ENCODE data around the gene UBE2C. TPM values are rescaled to one million over a fixed set of nuclear protein-coding genes. Genes with fewer than 3 reads are reported as not detected.

UBE2C gene
- total RNA-seq, 1 donor from 2014 or later, result 10.4 TPM

GRCh38 chr20:45776931-45777330 is 35.5 kb upstream of the UBE2C start:
- H3K27ac ChIP-seq (ENCODE audit: low read depth, low read length), result no peak overlapping the region

GRCh38 chr20:45779011-45779915 is 33.2 kb upstream of the UBE2C start:
- no peaks in the 10 kb centered on the region for H3K36me3 ChIP-seq (ENCODE audit: control insufficient read depth in 3 of 3, insufficient read depth in 3 of 3, low read length in 3 of 3)
- H3K27ac ChIP-seq (ENCODE audit: low read depth, low read length), result peak overlapping the region; percentile 28
- H3K9me3 ChIP-seq (ENCODE audit: control insufficient read depth in 3 of 3, low read length in 3 of 3), result no peaks in the 10 kb centered on the region
- no peak overlapping the region for H3K4me3 ChIP-seq (ENCODE audit: low read length in 3 of 3)
- H3K4me1 ChIP-seq (ENCODE audit: control insufficient read depth in 3 of 3, insufficient read depth in 3 of 3, low read length in 3 of 3), result peaks cover 8 to 14% (median 9%) of the 10 kb centered on the region in 3 donors
- no peak overlapping the region for H3K9ac ChIP-seq (ENCODE audit: low read depth in 1 of 3, low read length in 3 of 3)
- H3K27me3 ChIP-seq (ENCODE audit: control insufficient read depth in 3 of 3, insufficient read depth in 3 of 3, low read length in 3 of 3), result no peaks in the 10 kb centered on the region

More at GRCh38 chr20:45776931-45777330, 35.5 kb upstream of the UBE2C start:
- Histone ChIP-seq H3K27me3 (ENCODE audit: control insufficient read depth in 3 of 3, insufficient read depth in 3 of 3, low read length in 3 of 3) (no peaks in the 10 kb centered on the region), H3K4me1 (ENCODE audit: control insufficient read depth in 3 of 3, insufficient read depth in 3 of 3, low read length in 3 of 3) (peaks cover 7 to 8% (median 7%) of the 10 kb centered on the region in 3 donors), H3K9me3 (ENCODE audit: control insufficient read depth in 3 of 3, low read length in 3 of 3) (no peaks in the 10 kb centered on the region), H3K9ac (ENCODE audit: low read depth in 1 of 3, low read length in 3 of 3) (no peak overlapping the region), H3K36me3 (ENCODE audit: control insufficient read depth in 3 of 3, insufficient read depth in 3 of 3, low read length in 3 of 3) (no peaks in the 10 kb centered on the region), H3K4me3 (ENCODE audit: low read length in 3 of 3) (no peak overlapping the region)

- H3K36me3 ChIP-seq (ENCODE audit: control insufficient read depth in 3 of 3, insufficient read depth in 3 of 3, low read length in 3 of 3), result no peaks in the 10 kb centered on the region
- no peaks in the 10 kb centered on the region for H3K27me3 ChIP-seq (ENCODE audit: control insufficient read depth in 3 of 3, insufficient read depth in 3 of 3, low read length in 3 of 3)
- peaks cover 8 to 14% (median 9%) of the 10 kb centered on the region in 3 donors for H3K4me1 ChIP-seq (ENCODE audit: control insufficient read depth in 3 of 3, insufficient read depth in 3 of 3, low read length in 3 of 3)
- H3K27ac ChIP-seq (ENCODE audit: low read depth, low read length), result peak overlapping the region; percentile 28
- no peak overlapping the region for H3K9ac ChIP-seq (ENCODE audit: low read depth in 1 of 3, low read length in 3 of 3)
- H3K4me3 ChIP-seq (ENCODE audit: low read length in 3 of 3), result no peak overlapping the region
- H3K9me3 ChIP-seq (ENCODE audit: control insufficient read depth in 3 of 3, low read length in 3 of 3), result no peaks in the 10 kb centered on the region
Measured at GRCh38 chr20:45780159-45780558, 32.3 kb upstream of the UBE2C start.

GRCh38 chr20:45781391-45781931 is 31.0 kb upstream of the UBE2C start:
- H3K4me1 ChIP-seq (ENCODE audit: control insufficient read depth in 3 of 3, insufficient read depth in 3 of 3, low read length in 3 of 3), result peaks cover 8 to 14% (median 9%) of the 10 kb centered on the region in 3 donors
- H3K9ac ChIP-seq (ENCODE audit: low read depth in 1 of 3, low read length in 3 of 3), result no peak overlapping the region
- no peak overlapping the region for H3K27ac ChIP-seq (ENCODE audit: low read depth, low read length)
- H3K4me3 ChIP-seq (ENCODE audit: low read length in 3 of 3), result no peak overlapping the region
- no peaks in the 10 kb centered on the region for H3K36me3 ChIP-seq (ENCODE audit: control insufficient read depth in 3 of 3, insufficient read depth in 3 of 3, low read length in 3 of 3)
- no peaks in the 10 kb centered on the region for H3K27me3 ChIP-seq (ENCODE audit: control insufficient read depth in 3 of 3, insufficient read depth in 3 of 3, low read length in 3 of 3)
- no peaks in the 10 kb centered on the region for H3K9me3 ChIP-seq (ENCODE audit: control insufficient read depth in 3 of 3, low read length in 3 of 3)

GRCh38 chr20:45782890-45783289 is 29.6 kb upstream of the UBE2C start:
- H3K4me1 ChIP-seq (ENCODE audit: control insufficient read depth in 3 of 3, insufficient read depth in 3 of 3, low read length in 3 of 3), result peaks cover 8 to 14% (median 9%) of the 10 kb centered on the region in 3 donors
- H3K9me3 ChIP-seq (ENCODE audit: control insufficient read depth in 3 of 3, low read length in 3 of 3), result no peaks in the 10 kb centered on the region
- H3K4me3 ChIP-seq (ENCODE audit: low read length in 3 of 3), result no peak overlapping the region
- H3K36me3 ChIP-seq (ENCODE audit: control insufficient read depth in 3 of 3, insufficient read depth in 3 of 3, low read length in 3 of 3), result no peaks in the 10 kb centered on the region
- no peak overlapping the region for H3K27ac ChIP-seq (ENCODE audit: low read depth, low read length)
- no peaks in the 10 kb centered on the region for H3K27me3 ChIP-seq (ENCODE audit: control insufficient read depth in 3 of 3, insufficient read depth in 3 of 3, low read length in 3 of 3)
- H3K9ac ChIP-seq (ENCODE audit: low read depth in 1 of 3, low read length in 3 of 3), result no peak overlapping the region

- Histone ChIP-seq H3K27me3 (ENCODE audit: control insufficient read depth in 3 of 3, insufficient read depth in 3 of 3, low read length in 3 of 3) (no peaks in the 10 kb centered on the region), H3K9ac (ENCODE audit: low read depth in 1 of 3, low read length in 3 of 3) (no peak overlapping the region), H3K4me1 (ENCODE audit: control insufficient read depth in 3 of 3, insufficient read depth in 3 of 3, low read length in 3 of 3) (peaks cover 5 to 14% (median 8%) of the 10 kb centered on the region in 3 donors), H3K4me3 (ENCODE audit: low read length in 3 of 3) (no peak overlapping the region), H3K27ac (ENCODE audit: low read depth, low read length) (no peak overlapping the region), H3K36me3 (ENCODE audit: control insufficient read depth in 3 of 3, insufficient read depth in 3 of 3, low read length in 3 of 3) (no peaks in the 10 kb centered on the region), H3K9me3 (ENCODE audit: control insufficient read depth in 3 of 3, low read length in 3 of 3) (no peaks in the 10 kb centered on the region)
Measured at GRCh38 chr20:45783656-45784294, 28.7 kb upstream of the UBE2C start.

GRCh38 chr20:45788351-45788750 is 24.1 kb upstream of the UBE2C start:
- Histone ChIP-seq H3K9me3 (ENCODE audit: control insufficient read depth in 3 of 3, low read length in 3 of 3) (no peaks in the 10 kb centered on the region), H3K27ac (ENCODE audit: low read depth, low read length) (no peak overlapping the region), H3K27me3 (ENCODE audit: control insufficient read depth in 3 of 3, insufficient read depth in 3 of 3, low read length in 3 of 3) (no peaks in the 10 kb centered on the region), H3K9ac (ENCODE audit: low read depth in 1 of 3, low read length in 3 of 3) (no peak overlapping the region), H3K36me3 (ENCODE audit: control insufficient read depth in 3 of 3, insufficient read depth in 3 of 3, low read length in 3 of 3) (peaks cover 0 to 5% (median 0%) of the 10 kb centered on the region in 3 donors), H3K4me1 (ENCODE audit: control insufficient read depth in 3 of 3, insufficient read depth in 3 of 3, low read length in 3 of 3) (peaks cover 10 to 15% (median 13%) of the 10 kb centered on the region in 3 donors), H3K4me3 (ENCODE audit: low read length in 3 of 3) (no peak overlapping the region)

- H3K27ac ChIP-seq (ENCODE audit: low read depth, low read length), result peak overlapping the region; percentile 98
- H3K36me3 ChIP-seq (ENCODE audit: control insufficient read depth in 3 of 3, insufficient read depth in 3 of 3, low read length in 3 of 3), result peaks cover 17 to 25% (median 18%) of the 10 kb centered on the region in 3 donors
- no peaks in the 10 kb centered on the region for H3K9me3 ChIP-seq (ENCODE audit: control insufficient read depth in 3 of 3, low read length in 3 of 3)
- H3K4me3 ChIP-seq (ENCODE audit: low read length in 3 of 3), result peak overlapping the region; percentile 95 to 97 (median 95)
- H3K9ac ChIP-seq (ENCODE audit: low read depth in 1 of 3, low read length in 3 of 3), result peak overlapping the region; percentile 95 to 98 (median 98)
- peaks cover 19 to 28% (median 23%) of the 10 kb centered on the region in 3 donors for H3K4me1 ChIP-seq (ENCODE audit: control insufficient read depth in 3 of 3, insufficient read depth in 3 of 3, low read length in 3 of 3)
- no peaks in the 10 kb centered on the region for H3K27me3 ChIP-seq (ENCODE audit: control insufficient read depth in 3 of 3, insufficient read depth in 3 of 3, low read length in 3 of 3)
Measured at GRCh38 chr20:45792317-45793118, 19.9 kb upstream of the UBE2C start.

- Histone ChIP-seq H3K4me1 (ENCODE audit: control insufficient read depth in 3 of 3, insufficient read depth in 3 of 3, low read length in 3 of 3) (peaks cover 26 to 40% (median 36%) of the 10 kb centered on the region in 3 donors), H3K27me3 (ENCODE audit: control insufficient read depth in 3 of 3, insufficient read depth in 3 of 3, low read length in 3 of 3) (no peaks in the 10 kb centered on the region), H3K4me3 (ENCODE audit: low read length in 3 of 3) (peak overlapping the region; percentile 17 to 45 (median 35)), H3K9ac (ENCODE audit: low read depth in 1 of 3, low read length in 3 of 3) (peak overlapping the region; percentile 63 to 79 (median 63)), H3K36me3 (ENCODE audit: control insufficient read depth in 3 of 3, insufficient read depth in 3 of 3, low read length in 3 of 3) (peaks cover 23 to 33% (median 25%) of the 10 kb centered on the region in 3 donors), H3K27ac (ENCODE audit: low read depth, low read length) (peak overlapping the region; percentile 97), H3K9me3 (ENCODE audit: control insufficient read depth in 3 of 3, low read length in 3 of 3) (no peaks in the 10 kb centered on the region)
Measured at GRCh38 chr20:45796337-45797065, 15.9 kb upstream of the UBE2C start.
